Progenitor cell of endocrine pancreas (in vitro differentiated cells): ENCODE data around the gene LCMT2. TPM values are rescaled to one million over a fixed set of nuclear protein-coding genes. Genes with fewer than 3 reads are reported as not detected.

Experiments used
- DNase-seq: peaks from one replicate; pipeline ENCODE4 v3.0.0; 2021; ENCODE audit warnings: low spot score; ENCODE audit not compliant: unreplicated experiment
- H3K27ac Mint-ChIP-seq: 2 replicates; pipeline ENCODE4 v1.8.0; 2021; ENCODE audit warnings: mild to moderate bottlenecking, moderate library complexity, mixed read lengths
- H3K27me3 Mint-ChIP-seq: 2 replicates; pipeline ENCODE4 v1.8.0; 2021; ENCODE audit warnings: mixed read lengths
- H3K36me3 Mint-ChIP-seq: 2 replicates; pipeline ENCODE4 v1.8.0; 2022; ENCODE audit warnings: mixed read lengths; ENCODE audit not compliant: insufficient read depth
- H3K4me1 Mint-ChIP-seq: 2 replicates; pipeline ENCODE4 v1.8.0; 2021; ENCODE audit warnings: low read depth, mixed read lengths
- H3K4me3 Mint-ChIP-seq: 2 replicates; pipeline ENCODE4 v1.8.0; 2021; ENCODE audit warnings: low read depth, mild to moderate bottlenecking, moderate library complexity, mixed read lengths
- H3K9me3 Mint-ChIP-seq: 2 replicates; pipeline ENCODE4 v1.8.0; 2021; ENCODE audit warnings: low read depth, mixed read lengths
- CTCF ChIP-seq: fragments of 200-600 bp; sonication (generic); IDR thresholded peaks from one replicate; pipeline ENCODE4 v1.5.0; 2021; ENCODE audit warnings: antibody characterized with exemption, mild to moderate bottlenecking; ENCODE audit not compliant: unreplicated experiment
- total RNA-seq: library from RNA; stranded (reverse); gene quantifications from 2 replicates; pipeline ENCODE4 v1.2.1, GENCODE V29; 2021

Gene LCMT2
- total RNA-seq, 1 donor from 2014 or later, result 11.5 TPM

GRCh38 chr15:43317566-43318184, 12.7 kb downstream of the LCMT2 start:
- Mint-ChIP-seq H3K27me3 (peaks cover 37% of the 10 kb centered on the region), H3K9me3 (no peaks in the 10 kb centered on the region), H3K4me3 (no peak overlapping the region), H3K36me3 (no peaks in the 10 kb centered on the region), H3K4me1 (no peaks in the 10 kb centered on the region), H3K27ac (no peak overlapping the region)
- DNase-seq, result no peak
- no peak for TF ChIP-seq CTCF

- no peak for TF ChIP-seq CTCF
- no peak for DNase-seq
- H3K27me3 Mint-ChIP-seq, result peaks cover 39% of the 10 kb centered on the region
Observed at GRCh38 chr15:43316971-43317346, 13.4 kb downstream of the LCMT2 start.

GRCh38 chr15:43316016-43316970, 14.1 kb downstream of the LCMT2 start:
- H3K27me3 Mint-ChIP-seq, result peaks cover 38% of the 10 kb centered on the region
- H3K9me3 Mint-ChIP-seq, result no peaks in the 10 kb centered on the region

More at GRCh38 chr15:43316971-43317346, 13.4 kb downstream of the LCMT2 start:
- no peak overlapping the region for H3K27ac Mint-ChIP-seq
- H3K36me3 Mint-ChIP-seq, result no peaks in the 10 kb centered on the region
- no peaks in the 10 kb centered on the region for H3K4me1 Mint-ChIP-seq
- H3K4me3 Mint-ChIP-seq, result no peak overlapping the region
- H3K9me3 Mint-ChIP-seq, result no peaks in the 10 kb centered on the region

GRCh38 chr15:43314171-43314570, 16.2 kb downstream of the LCMT2 start:
- TF ChIP-seq CTCF, result no peak
- H3K27ac Mint-ChIP-seq, result no peak overlapping the region
- H3K36me3 Mint-ChIP-seq, result no peaks in the 10 kb centered on the region
- H3K4me3 Mint-ChIP-seq, result no peak overlapping the region
- H3K27me3 Mint-ChIP-seq, result peaks cover 41% of the 10 kb centered on the region
- DNase-seq, result no peak
- H3K9me3 Mint-ChIP-seq, result no peaks in the 10 kb centered on the region
- H3K4me1 Mint-ChIP-seq, result no peaks in the 10 kb centered on the region

More at GRCh38 chr15:43316016-43316970, 14.1 kb downstream of the LCMT2 start:
- TF ChIP-seq CTCF, result no peak
- no peaks in the 10 kb centered on the region for H3K36me3 Mint-ChIP-seq
- no peak overlapping the region for H3K27ac Mint-ChIP-seq
- H3K4me1 Mint-ChIP-seq, result no peaks in the 10 kb centered on the region
- DNase-seq, result no peak
- H3K4me3 Mint-ChIP-seq, result no peak overlapping the region

- no peak for TF ChIP-seq CTCF
- peaks cover 43% of the 10 kb centered on the region for H3K27me3 Mint-ChIP-seq
- DNase-seq, result no peak
- no peak overlapping the region for H3K27ac Mint-ChIP-seq
- H3K4me1 Mint-ChIP-seq, result no peaks in the 10 kb centered on the region
- H3K4me3 Mint-ChIP-seq, result no peak overlapping the region
- no peaks in the 10 kb centered on the region for H3K9me3 Mint-ChIP-seq
- H3K36me3 Mint-ChIP-seq, result no peaks in the 10 kb centered on the region
Observed at GRCh38 chr15:43312378-43312777, 18.0 kb downstream of the LCMT2 start.
